ENCODE results near the gene WASHC3. TPM values are rescaled to one million over a fixed set of nuclear protein-coding genes. Genes with fewer than 3 reads are reported as not detected.

The WASHC3 gene
- total RNA-seq, 1 donor = 113 TPM

- no peak overlapping the region for H3K4me2 ChIP-seq (ENCODE audit: insufficient read depth, low read length)
- H4K20me1 ChIP-seq (ENCODE audit: insufficient read depth, low read length) = no peaks in the 10 kb centered on the region
- no peaks in the 10 kb centered on the region for H3K4me1 ChIP-seq (ENCODE audit: insufficient read depth, low read length)
- no peak overlapping the region for H2AFZ ChIP-seq (ENCODE audit: low read length)
- no peak for TF ChIP-seq CTCF (IDR thresholded peaks at IDR 0.05; ENCODE audit: extremely low read depth, low read depth, low read length)
- H3K9me3 ChIP-seq (ENCODE audit: low read depth, low read length) = no peaks in the 10 kb centered on the region
- no peaks in the 10 kb centered on the region for H3K79me2 ChIP-seq (ENCODE audit: insufficient read depth, low read length)
- no peaks in the 10 kb centered on the region for H3K36me3 ChIP-seq (ENCODE audit: insufficient read depth, low read length)
- H3K27ac ChIP-seq (ENCODE audit: low read depth, low read length) = no peak overlapping the region
- H3K27me3 ChIP-seq (ENCODE audit: insufficient read depth, low read length) = no peaks in the 10 kb centered on the region
- no peak for DNase-seq (ENCODE audit: insufficient read length, low spot score, missing footprints)
- no peak overlapping the region for H3K4me3 ChIP-seq (ENCODE audit: insufficient read depth, low read length)
These were observed 95.3 kb downstream of the WASHC3 start for GRCh38 chr12:101966496-101966895.

- Histone ChIP-seq H3K4me2 (ENCODE audit: insufficient read depth, low read length) (no peak overlapping the region), H3K79me2 (ENCODE audit: insufficient read depth, low read length) (no peaks in the 10 kb centered on the region), H3K27ac (ENCODE audit: low read depth, low read length) (no peak overlapping the region), H3K27me3 (ENCODE audit: insufficient read depth, low read length) (no peaks in the 10 kb centered on the region), H3K4me3 (ENCODE audit: insufficient read depth, low read length) (no peak overlapping the region), H3K36me3 (ENCODE audit: insufficient read depth, low read length) (no peaks in the 10 kb centered on the region), H3K9me3 (ENCODE audit: low read depth, low read length) (no peaks in the 10 kb centered on the region), H4K20me1 (ENCODE audit: insufficient read depth, low read length) (no peaks in the 10 kb centered on the region), H2AFZ (ENCODE audit: low read length) (no peak overlapping the region), H3K4me1 (ENCODE audit: insufficient read depth, low read length) (no peaks in the 10 kb centered on the region)
- DNase-seq (ENCODE audit: insufficient read length, low spot score, missing footprints) = no peak
- TF ChIP-seq CTCF (IDR thresholded peaks at IDR 0.05; ENCODE audit: extremely low read depth, low read depth, low read length) = no peak
These were observed 98.1 kb downstream of the WASHC3 start for GRCh38 chr12:101963697-101964096.

Other genes starting within 250 kb of the WASHC3 start
- 93.0 and 93.1 TPM in 2 replicates for gene GNPTAB, start 231.0 kb downstream of the WASHC3 start, total RNA-seq
- gene DRAM1, start 184.4 kb downstream of the WASHC3 start, total RNA-seq = 141 and 150 TPM in 2 replicates
- gene NUP37, start 58.1 kb upstream of the WASHC3 start, total RNA-seq = 24.6 and 25.3 TPM in 2 replicates
- 5.8 and 6.5 TPM in 2 replicates for gene PARPBP, start 58.2 kb upstream of the WASHC3 start, total RNA-seq
- gene PMCH, start 135.8 kb upstream of the WASHC3 start, total RNA-seq = not detected in 2 replicates

Measured in osteoblast (primary cell).